ENCODE data around the gene OR52H1. TPM values are rescaled to one million over a fixed set of nuclear protein-coding genes. Genes with fewer than 3 reads are reported as not detected.

OR52H1 gene
- total RNA-seq (2014; rRNA removed; shearing (Covaris generic)) = not detected in 2 replicates

DNA sequence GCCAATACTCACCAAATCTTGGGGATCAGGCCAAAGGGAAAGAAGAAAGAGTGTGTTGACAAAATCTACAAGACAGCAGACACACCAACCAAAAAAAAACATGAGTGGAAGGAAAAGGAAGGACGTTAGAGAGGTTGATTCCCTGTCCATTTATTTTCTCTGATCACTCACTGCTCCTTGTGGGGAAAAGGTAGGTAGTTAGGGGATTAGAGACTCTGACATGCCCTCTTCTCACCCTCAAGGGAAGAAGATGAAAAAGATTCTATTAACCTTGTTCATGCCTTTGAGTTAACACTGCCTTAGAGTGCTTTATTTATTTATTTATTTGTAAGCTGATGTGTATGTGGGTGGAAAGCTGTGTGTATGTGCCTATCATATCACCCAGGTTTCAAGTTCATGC is at the start of gene OR52H1:
OR52H1 (minus strand) TSS at position 101 of the 400 bp plus-strand sequence. CDS start 3,035 bp downstream, outside the sequence.

DNA sequence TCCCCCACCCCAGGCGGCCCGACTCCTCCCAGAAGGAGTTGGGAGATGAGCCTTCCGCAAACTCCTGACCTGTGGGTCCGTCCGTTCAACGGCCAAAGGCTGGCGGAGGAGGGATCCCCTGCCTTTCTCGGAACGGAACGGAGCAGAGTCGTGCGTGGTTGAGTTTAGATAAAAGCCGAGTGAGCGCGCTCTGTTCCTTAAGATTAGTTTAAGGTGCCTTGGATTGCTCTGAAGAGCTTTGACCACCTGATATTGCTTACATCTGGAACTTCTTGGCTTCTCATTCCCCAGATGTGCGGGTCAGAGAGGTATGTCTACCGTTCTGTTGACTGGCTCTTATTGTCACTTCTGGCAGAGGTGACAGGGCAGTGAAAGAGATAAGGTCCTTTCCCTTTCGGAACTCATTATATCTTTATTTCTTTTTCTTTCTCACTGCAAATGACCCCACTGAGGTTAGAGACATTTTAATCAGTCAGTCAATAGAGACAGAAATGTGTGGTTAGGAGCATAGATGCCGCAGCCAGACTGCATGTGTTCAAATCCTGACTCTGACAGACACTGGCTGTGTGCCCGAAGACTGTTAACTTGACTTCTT is 48.4 kb upstream of the OR52H1 start, which contains the start of gene TRIM6:
TRIM6 (plus strand) TSS at position 31 of the 595 bp plus-strand sequence; CDS start at position 292, 261 bp downstream.

DNA sequence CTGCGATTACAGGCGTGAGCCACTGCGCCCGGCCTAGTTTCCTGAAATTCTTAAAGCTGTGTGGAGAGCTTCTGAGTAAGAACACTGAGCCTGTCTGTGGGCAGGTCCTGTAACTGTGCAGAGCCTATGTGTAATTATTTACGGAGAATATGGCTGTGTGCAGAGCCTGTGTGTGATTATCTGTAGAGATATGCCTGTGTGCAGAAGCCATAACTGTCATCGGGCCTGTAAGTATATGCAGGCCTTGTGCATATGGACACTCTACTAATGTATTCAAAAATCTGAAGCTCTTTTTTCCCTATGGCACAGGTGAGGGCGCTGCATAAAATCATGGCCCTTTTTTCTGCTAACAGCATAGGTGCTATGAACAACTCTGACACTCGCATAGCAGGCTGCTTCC is 32.2 kb upstream of the OR52H1 start, which contains the start of gene OR52B6:
OR52B6 (plus strand) TSS at position 301 of the 400 bp plus-strand sequence; CDS start at position 301, 0 bp downstream.

DNA sequence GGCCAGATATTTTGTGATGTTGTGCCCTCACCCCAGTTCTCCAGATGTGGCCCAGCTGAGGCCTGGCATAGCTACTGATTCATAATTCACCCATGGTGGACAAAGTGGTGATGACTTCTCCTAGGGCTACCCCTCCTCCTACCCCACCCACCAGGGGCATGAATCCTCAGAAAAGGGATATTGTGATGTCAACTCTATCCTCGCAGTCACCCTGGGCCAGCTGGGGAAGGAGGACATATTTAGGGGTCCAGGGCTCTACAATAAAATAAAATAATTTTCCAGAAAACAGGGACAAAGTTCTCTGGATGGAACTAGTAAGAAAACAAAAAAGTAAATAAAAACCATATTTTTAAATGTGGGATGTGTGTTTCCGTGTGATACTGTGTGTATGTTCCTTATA is 31.7 kb downstream of the OR52H1 start, which contains the start of gene UBQLNL:
UBQLNL (minus strand) TSS at position 101 of the 400 bp plus-strand sequence. CDS start 258 bp downstream, outside the sequence.

DNA sequence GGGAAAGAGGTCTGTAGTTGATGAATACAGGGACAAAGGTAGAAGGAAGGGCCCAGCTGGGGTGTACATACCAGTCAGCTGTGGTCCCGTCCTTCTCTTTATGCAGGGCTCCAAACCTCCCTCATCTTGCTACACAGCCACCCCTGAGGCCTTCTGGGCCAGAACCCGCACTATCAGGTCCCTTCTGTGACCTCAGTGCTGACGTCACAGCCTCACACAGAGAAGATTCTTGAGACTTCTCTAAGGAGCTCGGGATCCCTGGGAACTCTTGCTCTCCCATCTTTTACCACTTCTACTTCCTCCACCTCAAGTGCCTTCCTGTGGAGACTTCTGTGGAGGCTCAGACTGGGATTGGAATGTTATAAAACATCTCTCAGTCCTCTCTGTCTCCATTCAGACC is 38.5 kb downstream of the OR52H1 start, which contains the start of gene UBQLN3:
UBQLN3 (minus strand) TSS at position 155 of the 400 bp plus-strand sequence. CDS start 399 bp downstream, outside the sequence.

Other genes with a start within 250 kb of the OR52H1 start
- gene OR51B4, start 246.6 kb downstream of the OR52H1 start, total RNA-seq (2014; rRNA removed; shearing (Covaris generic)) = 4.0 and 7.5 TPM in 2 replicates
- 0.85 and 1.4 TPM in 2 replicates for gene OR51B2, start 224.2 kb downstream of the OR52H1 start, total RNA-seq (2014; rRNA removed; shearing (Covaris generic))
- 15.1 and 23.2 TPM in 2 replicates for gene OR51B5, start 205.0 kb downstream of the OR52H1 start, total RNA-seq (2014; rRNA removed; shearing (Covaris generic))
- gene OR51B6, start 197.0 kb downstream of the OR52H1 start, total RNA-seq (2014; rRNA removed; shearing (Covaris generic)) = not detected in 2 replicates
- gene OR51M1, start 164.7 kb downstream of the OR52H1 start, total RNA-seq (2014; rRNA removed; shearing (Covaris generic)) = not detected in 2 replicates
- gene OR51Q1, start 126.4 kb downstream of the OR52H1 start, total RNA-seq (2014; rRNA removed; shearing (Covaris generic)) = not detected in 2 replicates
- gene OR51I1, start 107.0 kb downstream of the OR52H1 start, total RNA-seq (2014; rRNA removed; shearing (Covaris generic)) = 0.57 and 1.0 TPM in 2 replicates
- gene OR51I2, start 99.2 kb downstream of the OR52H1 start, total RNA-seq (2014; rRNA removed; shearing (Covaris generic)) = not detected in 2 replicates
- gene OR52D1, start 59.9 kb downstream of the OR52H1 start, total RNA-seq (2014; rRNA removed; shearing (Covaris generic)) = 0.13 TPM in 1 of 2 replicates, not detected in the other
- gene UBQLN3, start 38.6 kb downstream of the OR52H1 start, total RNA-seq (2014; rRNA removed; shearing (Covaris generic)) = not detected in 2 replicates
- not detected in 2 replicates for gene UBQLNL, start 31.8 kb downstream of the OR52H1 start, total RNA-seq (2014; rRNA removed; shearing (Covaris generic))
- gene OR52B6, start 32.3 kb upstream of the OR52H1 start, total RNA-seq (2014; rRNA removed; shearing (Covaris generic)) = not detected in 2 replicates
- gene TRIM6, start 48.1 kb upstream of the OR52H1 start, total RNA-seq (2014; rRNA removed; shearing (Covaris generic)) = 1.9 and 3.4 TPM in 2 replicates
- gene TRIM34, start 76.5 kb upstream of the OR52H1 start, total RNA-seq (2014; rRNA removed; shearing (Covaris generic)) = 2.4 and 5.0 TPM in 2 replicates
- 9.8 and 11.9 TPM in 2 replicates for gene TRIM5, start 136.5 kb upstream of the OR52H1 start, total RNA-seq (2014; rRNA removed; shearing (Covaris generic))
- 1.3 and 1.7 TPM in 2 replicates for gene TRIM22, start 141.2 kb upstream of the OR52H1 start, total RNA-seq (2014; rRNA removed; shearing (Covaris generic))
- not detected in 2 replicates for gene OR56B1, start 187.9 kb upstream of the OR52H1 start, total RNA-seq (2014; rRNA removed; shearing (Covaris generic))
- gene OR52N4, start 205.7 kb upstream of the OR52H1 start, total RNA-seq (2014; rRNA removed; shearing (Covaris generic)) = not detected in 2 replicates
- not detected in 2 replicates for gene OR52N5, start 234.8 kb upstream of the OR52H1 start, total RNA-seq (2014; rRNA removed; shearing (Covaris generic))
- gene OR52N1, start 242.7 kb upstream of the OR52H1 start, total RNA-seq (2014; rRNA removed; shearing (Covaris generic)) = not detected in 2 replicates

Measured in A375 (cell line).